Trophoblast cell (in vitro differentiated cells and primary cell): ENCODE measurements around the gene NEB.

Experiments
- DNase-seq, 2 donors: peaks; one replicate each; pipeline ENCODE4 v3.0.0-alpha.2; 2016
- H2AFZ ChIP-seq: 2 replicates; pipeline ENCODE4 v1.6.1; 2013; ENCODE audit warnings: low read length, moderate library complexity, mild to moderate bottlenecking; ENCODE audit not compliant: insufficient read depth, poor library complexity
- H2AK5ac ChIP-seq: 2 replicates; pipeline ENCODE4 v1.6.1; 2013; ENCODE audit warnings: mild to moderate bottlenecking, low read length
- H2BK120ac ChIP-seq: 2 replicates; pipeline ENCODE4 v1.6.1; 2013; ENCODE audit warnings: low read length, mild to moderate bottlenecking, moderate library complexity; ENCODE audit not compliant: insufficient read depth, poor library complexity
- H2BK12ac ChIP-seq: 2 replicates; pipeline ENCODE4 v1.6.1; 2013; ENCODE audit warnings: mild to moderate bottlenecking, low read length, moderate library complexity
- H2BK5ac ChIP-seq: 2 replicates; pipeline ENCODE4 v1.6.1; 2013; ENCODE audit warnings: low read length, low read depth, moderate library complexity, mild to moderate bottlenecking; ENCODE audit not compliant: poor library complexity
- H3K14ac ChIP-seq: 2 replicates; pipeline ENCODE4 v1.6.1; 2013; ENCODE audit warnings: mild to moderate bottlenecking, low read length
- H3K18ac ChIP-seq: 2 replicates; pipeline ENCODE4 v1.6.1; 2013; ENCODE audit warnings: mild to moderate bottlenecking, low read length
- H3K23ac ChIP-seq: 2 replicates; pipeline ENCODE4 v1.6.1; 2013; ENCODE audit warnings: low read length
- H3K27ac ChIP-seq: 2 replicates; pipeline ENCODE4 v1.5.1; 2013; ENCODE audit warnings: low read depth, mild to moderate bottlenecking, inconsistent platforms, low read length, moderate library complexity
- H3K27me3 ChIP-seq: 2 replicates; pipeline ENCODE4 v1.6.1; 2013; ENCODE audit warnings: inconsistent platforms, mild to moderate bottlenecking, low read length, moderate library complexity; ENCODE audit not compliant: insufficient read depth
- H3K36me3 ChIP-seq, 2 experiments: 1 replicate in 1 of 2; 2 replicates in 1 of 2; pipeline ENCODE4 v1.6.1; 2013; ENCODE audit warnings: low read length in 2 of 2, mild to moderate bottlenecking in 2 of 2, moderate library complexity in 1 of 2; ENCODE audit not compliant: insufficient read depth in 2 of 2, control insufficient read depth in 1 of 2
- H3K4ac ChIP-seq: 2 replicates; pipeline ENCODE4 v1.6.1; 2013; ENCODE audit warnings: low read depth, mild to moderate bottlenecking, low read length, moderate library complexity
- H3K4me1 ChIP-seq, 2 experiments: 1 replicate in 1 of 2; 2 replicates in 1 of 2; pipeline ENCODE4 v1.6.1; 2013; ENCODE audit warnings: low read length in 2 of 2, mild to moderate bottlenecking in 2 of 2, moderate library complexity in 1 of 2; ENCODE audit not compliant: insufficient read depth in 2 of 2, control insufficient read depth in 1 of 2
- H3K4me2 ChIP-seq: 2 replicates; pipeline ENCODE4 v1.6.1; 2013; ENCODE audit warnings: inconsistent platforms, mild to moderate bottlenecking, low read length, moderate library complexity
- H3K4me3 ChIP-seq: 2 replicates; pipeline ENCODE4 v1.5.1; 2013; ENCODE audit warnings: mild to moderate bottlenecking, low read depth, low read length, inconsistent platforms
- H3K79me1 ChIP-seq: one replicate; pipeline ENCODE4 v1.6.1; 2013; ENCODE audit warnings: low read length
- H3K79me2 ChIP-seq: 2 replicates; pipeline ENCODE4 v1.6.1; 2013; ENCODE audit warnings: low read length, mild to moderate bottlenecking; ENCODE audit not compliant: control insufficient read depth, insufficient read depth, poor library complexity
- H3K9ac ChIP-seq: 2 replicates; pipeline ENCODE4 v1.6.1; 2013; ENCODE audit warnings: mild to moderate bottlenecking, low read length
- H3K9me3 ChIP-seq: 2 replicates; pipeline ENCODE4 v1.6.1; 2013; ENCODE audit warnings: low read depth, mild to moderate bottlenecking, control low read depth, inconsistent platforms, low read length; ENCODE audit not compliant: insufficient read depth
- H4K12ac ChIP-seq: 2 replicates; pipeline ENCODE4 v1.6.1; 2013; ENCODE audit warnings: low read depth, mild to moderate bottlenecking, low read length, moderate library complexity
- H4K8ac ChIP-seq: 2 replicates; pipeline ENCODE4 v1.6.1; 2013; ENCODE audit warnings: low read depth, mild to moderate bottlenecking, low read length, moderate library complexity
- H4K91ac ChIP-seq: one replicate; pipeline ENCODE4 v1.6.1; 2013; ENCODE audit warnings: low read depth, mild to moderate bottlenecking, low read length, moderate library complexity
- WGBS: extraction: QIAGEN DNeasy Blood & Tissue Kit; methylation state at CpG from one replicate; pipeline ENCODE4 v1.1.7; 2013; ENCODE audit warnings: missing lambda C conversion rate; ENCODE audit not compliant: insufficient read length, insufficient coverage; ENCODE audit errors: extremely low coverage; 5-methylcytosine and 5-hydroxymethylcytosine counted together

The NEB gene

GRCh38 chr2:151688719-151689118, 45.6 kb downstream of the NEB start:
- Histone ChIP-seq H3K23ac (no peak overlapping the region), H3K27ac (no peak overlapping the region), H3K18ac (no peak overlapping the region), H3K9me3 (no peaks in the 10 kb centered on the region), H3K4me2 (no peak overlapping the region), H2AFZ (no peak overlapping the region), H3K27me3 (no peaks in the 10 kb centered on the region), H3K4ac (no peak overlapping the region), H3K79me2 (no peaks in the 10 kb centered on the region), H4K91ac (no peak overlapping the region), H2AK5ac (no peak overlapping the region), H3K36me3 (peaks cover 0 to 2% of the 10 kb centered on the region in 2 experiments), H2BK12ac (no peak overlapping the region), H4K12ac (no peak overlapping the region), H3K14ac (no peak overlapping the region), H2BK5ac (no peak overlapping the region), H3K79me1 (no peaks in the 10 kb centered on the region), H2BK120ac (no peak overlapping the region), H3K4me1 (no peaks in the 10 kb centered on the region), H3K9ac (no peak overlapping the region), H4K8ac (no peak overlapping the region), H3K4me3 (no peak overlapping the region)
- WGBS: no CpG with 5 or more reads among the region's 2 CpGs
- no peak for DNase-seq

- WGBS: no CpG with 5 or more reads among the region's 4 CpGs
Observed at GRCh38 chr2:151682459-151683003, 51.7 kb downstream of the NEB start.

GRCh38 chr2:151681051-151681450, 53.2 kb downstream of the NEB start:
- WGBS: no CpG with 5 or more reads among the region's 3 CpGs
- Histone ChIP-seq H3K79me1 (no peaks in the 10 kb centered on the region), H2BK12ac (no peak overlapping the region), H3K9ac (no peak overlapping the region), H2BK120ac (no peak overlapping the region), H3K23ac (no peak overlapping the region), H3K14ac (no peak overlapping the region), H3K27ac (no peak overlapping the region), H2BK5ac (no peak overlapping the region), H3K9me3 (no peaks in the 10 kb centered on the region), H4K8ac (no peak overlapping the region), H3K79me2 (no peaks in the 10 kb centered on the region), H2AFZ (no peak overlapping the region), H2AK5ac (no peak overlapping the region), H4K91ac (no peak overlapping the region), H3K4me1 (no peaks in the 10 kb centered on the region), H3K18ac (no peak overlapping the region), H4K12ac (no peak overlapping the region), H3K4ac (no peak overlapping the region), H3K4me3 (no peak overlapping the region), H3K36me3 (no peaks in the 10 kb centered on the region), H3K27me3 (no peaks in the 10 kb centered on the region), H3K4me2 (no peak overlapping the region)
- DNase-seq: no peak

More at GRCh38 chr2:151682459-151683003, 51.7 kb downstream of the NEB start:
- Histone ChIP-seq H4K8ac (no peak overlapping the region), H3K27ac (no peak overlapping the region), H3K4me2 (no peak overlapping the region), H2BK12ac (no peak overlapping the region), H3K79me1 (no peaks in the 10 kb centered on the region), H3K23ac (no peak overlapping the region), H2AK5ac (no peak overlapping the region), H3K14ac (no peak overlapping the region), H3K9ac (no peak overlapping the region), H2AFZ (no peak overlapping the region), H3K9me3 (no peaks in the 10 kb centered on the region), H3K18ac (no peak overlapping the region), H2BK120ac (no peak overlapping the region), H3K4me1 (no peaks in the 10 kb centered on the region), H3K4me3 (no peak overlapping the region), H3K27me3 (no peaks in the 10 kb centered on the region), H2BK5ac (no peak overlapping the region), H4K91ac (no peak overlapping the region), H4K12ac (no peak overlapping the region), H3K4ac (no peak overlapping the region), H3K36me3 (peaks cover 0 to 2% of the 10 kb centered on the region in 2 experiments), H3K79me2 (no peaks in the 10 kb centered on the region)
- no peak for DNase-seq

GRCh38 chr2:151679994-151680393, 54.3 kb downstream of the NEB start:
- no peak for DNase-seq
- Histone ChIP-seq H3K14ac (no peak overlapping the region), H3K27me3 (no peaks in the 10 kb centered on the region), H3K36me3 (no peaks in the 10 kb centered on the region), H3K18ac (no peak overlapping the region), H3K79me2 (no peaks in the 10 kb centered on the region), H3K4ac (no peak overlapping the region), H2AFZ (no peak overlapping the region), H4K8ac (no peak overlapping the region), H3K9ac (no peak overlapping the region), H3K4me2 (no peak overlapping the region), H4K12ac (no peak overlapping the region), H2AK5ac (no peak overlapping the region), H3K4me1 (no peaks in the 10 kb centered on the region), H2BK5ac (no peak overlapping the region), H3K23ac (no peak overlapping the region), H3K4me3 (no peak overlapping the region), H3K79me1 (no peaks in the 10 kb centered on the region), H2BK120ac (no peak overlapping the region), H2BK12ac (no peak overlapping the region), H3K9me3 (no peaks in the 10 kb centered on the region), H4K91ac (no peak overlapping the region), H3K27ac (no peak overlapping the region)
- WGBS: no CpG with 5 or more reads among the region's 1 CpG
